Activated CD4-positive, alpha-beta memory T cell treated with anti-CD3 and anti-CD28 coated beads for 36 hours (primary cell): ENCODE measurements around the gene SDCCAG8. TPM values are rescaled to one million over a fixed set of nuclear protein-coding genes. Genes with fewer than 3 reads are reported as not detected.

ENCODE experiments used
- microRNA-seq: library from miRNA; unstranded; fragments of <30 nt; microRNA quantifications from one replicate; pipeline ENCODE4 v1.2.0, GENCODE V29; 2022; ENCODE audit warnings: borderline number of aligned reads, borderline microRNAs expressed, borderline replicate concordance
- total RNA-seq, 2 experiments: library from RNA; stranded (reverse); gene quantifications; one replicate each; pipeline ENCODE4 v1.2.3, GENCODE V29; 2021

Gene SDCCAG8
- total RNA-seq, 2 experiments from 2014 or later: 20.7 to 23.2 TPM

Small RNAs within 50 kb of the gene (microRNA-seq; reads per million reads assigned to microRNA genes)
- gene MIR4677: 3.9 reads per million, percentile 5 among the genes with 10 or more reads in this experiment

Other genes starting within 250 kb of the SDCCAG8 start
- 10 to 100 TPM; 44.2 to 51.5 TPM for gene CEP170, start 760 bp upstream of the SDCCAG8 start, total RNA-seq